ENCODE data around the gene ICAM4.
A peak's percentile ranks its signal among the peaks of the same experiment; 100 is the strongest.
"Not testable (repeated sequence)": the region's sequence is repeated elsewhere in the genome, so short reads cannot be mapped to it uniquely, and the experiment has no call there.

ICAM4 gene

GRCh38 chr19:10320602-10321416 lies 34.1 kb downstream of the ICAM4 start:
- DNase-seq = no peak

GRCh38 chr19:10321417-10321797 lies 34.7 kb downstream of the ICAM4 start:
- no peak for DNase-seq

- no peak for DNase-seq
Measured at GRCh38 chr19:10321874-10322835, 35.4 kb downstream of the ICAM4 start.

- DNase-seq = no peak
Measured at GRCh38 chr19:10325732-10326131, 39.0 kb downstream of the ICAM4 start.

- DNase-seq = no peak
Measured at GRCh38 chr19:10327793-10328192, 41.0 kb downstream of the ICAM4 start.

GRCh38 chr19:10328558-10329429 lies 42.0 kb downstream of the ICAM4 start:
- DNase-seq = no peak

GRCh38 chr19:10329555-10329954 lies 42.8 kb downstream of the ICAM4 start:
- DNase-seq = no peak

GRCh38 chr19:10332158-10332964 lies 45.6 kb downstream of the ICAM4 start:
- no peak for DNase-seq

GRCh38 chr19:10332965-10333757 lies 46.4 kb downstream of the ICAM4 start, which contains the start of gene RAVER1:
TSS of gene RAVER1 (minus strand) at chr19:10333529. CDS start at chr19:10333507, 22 bp downstream.
- DNase-seq = peak; percentile 98

- no peak for DNase-seq
Measured at GRCh38 chr19:10333758-10334587, 47.2 kb downstream of the ICAM4 start.

- DNase-seq = peak; percentile 93
Measured at GRCh38 chr19:10334588-10335351, 48.0 kb downstream of the ICAM4 start.

- no peak for DNase-seq
Measured at GRCh38 chr19:10335352-10335985, 48.7 kb downstream of the ICAM4 start.

GRCh38 chr19:10336725-10337124 lies 50.0 kb downstream of the ICAM4 start:
- DNase-seq = not testable (repeated sequence)

Data from right forelimb (tissue), 1 donor.